Superior temporal gyrus (tissue), 1 donor: ENCODE measurements around the gene NHLRC3.
A peak's percentile ranks its signal among the peaks of the same experiment; 100 is the strongest.
"Not testable (repeated sequence)": the region's sequence is repeated elsewhere in the genome, so short reads cannot be mapped to it uniquely, and the experiment has no call there.

Experiments
- DNase-seq: peaks from one replicate; pipeline ENCODE4 v3.0.0-alpha.2; 2016; ENCODE audit errors: extremely low spot score

The NHLRC3 gene, protein sequence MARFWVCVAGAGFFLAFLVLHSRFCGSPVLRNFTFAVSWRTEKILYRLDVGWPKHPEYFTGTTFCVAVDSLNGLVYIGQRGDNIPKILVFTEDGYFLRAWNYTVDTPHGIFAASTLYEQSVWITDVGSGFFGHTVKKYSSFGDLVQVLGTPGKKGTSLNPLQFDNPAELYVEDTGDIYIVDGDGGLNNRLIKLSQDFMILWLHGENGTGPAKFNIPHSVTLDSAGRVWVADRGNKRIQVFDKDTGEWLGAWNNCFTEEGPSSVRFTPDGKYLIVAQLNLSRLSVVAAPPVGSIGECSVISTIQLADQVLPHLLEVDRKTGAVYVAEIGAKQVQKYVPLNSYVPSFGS

GRCh38 chr13:39037880-39038568, at the start of gene NHLRC3, which contains the start of gene PROSER1:
TSS of gene NHLRC3 (plus strand) at chr13:39038456. CDS start at chr13:39038640, 184 bp downstream.
TSS of gene PROSER1 (minus strand) at chr13:39038089. CDS start at chr13:39037242, 847 bp downstream.
- DNase-seq, result peak; percentile 99

DNA sequence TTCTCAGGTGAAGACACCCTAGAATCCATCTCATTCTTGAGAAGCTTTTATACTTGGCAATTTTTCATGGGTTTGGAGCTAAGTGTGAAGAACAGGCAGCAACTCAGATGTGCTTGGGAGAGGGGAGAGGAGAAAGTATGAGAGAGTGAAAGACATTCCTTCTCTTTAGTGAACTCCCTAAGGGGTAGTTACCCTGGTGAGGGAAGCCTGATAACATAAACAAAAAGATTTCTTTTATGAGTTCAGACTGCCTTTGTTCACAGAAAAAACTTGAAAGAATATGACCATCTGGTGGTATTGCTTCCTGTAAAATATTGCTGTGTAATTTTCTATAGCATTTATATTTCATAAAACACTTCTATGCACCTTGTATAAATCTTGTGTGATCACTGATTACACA, 47.6 kb upstream of the NHLRC3 start, which contains the start of gene STOML3:
TSS of gene STOML3 (minus strand) at position 139 of the 400 bp plus-strand sequence. CDS start at position 29, 110 bp downstream.
- DNase-seq, result no peak

GRCh38 chr13:38993381-38993780, 44.9 kb upstream of the NHLRC3 start:
- no peak for DNase-seq

- no peak for DNase-seq
These were observed 39.5 kb upstream of the NHLRC3 start for GRCh38 chr13:38998739-38999138.

GRCh38 chr13:39006371-39007111, 31.7 kb upstream of the NHLRC3 start:
- DNase-seq, result not testable (repeated sequence)

DNA sequence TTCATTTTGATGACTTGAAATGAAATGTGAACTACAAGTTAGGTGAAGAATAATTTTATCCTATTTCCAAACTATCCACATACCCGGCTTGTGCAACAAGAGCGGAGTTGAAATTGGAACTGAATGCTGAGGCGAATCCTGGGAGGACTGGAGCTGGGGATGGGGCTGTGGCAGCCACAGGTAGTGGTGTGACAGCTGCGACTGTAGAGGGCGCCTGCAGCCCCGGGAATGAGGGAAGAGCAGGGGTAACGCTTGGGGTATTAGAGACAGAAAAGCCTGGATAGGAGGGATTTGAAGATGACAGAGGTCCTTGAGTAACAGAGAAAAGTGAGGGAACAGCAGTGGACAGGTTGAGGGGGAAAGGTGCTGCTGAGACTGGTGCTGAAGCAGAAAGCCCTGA, 25.6 kb upstream of the NHLRC3 start:
- no peak for DNase-seq

- DNase-seq, result no peak
These were observed 24.8 kb upstream of the NHLRC3 start for GRCh38 chr13:39013462-39013861.

DNA sequence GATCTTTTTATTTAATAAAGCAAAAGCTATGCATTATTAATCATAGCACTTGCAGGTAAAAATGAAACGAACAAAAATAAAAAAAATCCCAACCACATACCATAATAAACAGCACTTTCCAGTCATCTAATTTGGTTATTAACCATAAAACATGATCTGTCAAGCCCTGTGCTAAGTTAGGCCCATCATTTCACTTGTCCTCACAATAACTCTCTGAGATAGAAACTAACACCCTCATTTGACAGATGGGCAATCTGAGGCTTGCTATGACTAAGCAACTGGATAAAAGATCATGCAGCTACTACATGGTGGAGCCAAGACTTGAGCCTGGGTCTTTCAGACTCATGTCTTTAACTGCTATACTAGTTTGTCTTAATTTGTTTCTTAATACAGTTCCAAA, 22.2 kb upstream of the NHLRC3 start:
- DNase-seq, result no peak

GRCh38 chr13:39016787-39017186, 21.5 kb upstream of the NHLRC3 start:
- peak; percentile 77 for DNase-seq

DNA sequence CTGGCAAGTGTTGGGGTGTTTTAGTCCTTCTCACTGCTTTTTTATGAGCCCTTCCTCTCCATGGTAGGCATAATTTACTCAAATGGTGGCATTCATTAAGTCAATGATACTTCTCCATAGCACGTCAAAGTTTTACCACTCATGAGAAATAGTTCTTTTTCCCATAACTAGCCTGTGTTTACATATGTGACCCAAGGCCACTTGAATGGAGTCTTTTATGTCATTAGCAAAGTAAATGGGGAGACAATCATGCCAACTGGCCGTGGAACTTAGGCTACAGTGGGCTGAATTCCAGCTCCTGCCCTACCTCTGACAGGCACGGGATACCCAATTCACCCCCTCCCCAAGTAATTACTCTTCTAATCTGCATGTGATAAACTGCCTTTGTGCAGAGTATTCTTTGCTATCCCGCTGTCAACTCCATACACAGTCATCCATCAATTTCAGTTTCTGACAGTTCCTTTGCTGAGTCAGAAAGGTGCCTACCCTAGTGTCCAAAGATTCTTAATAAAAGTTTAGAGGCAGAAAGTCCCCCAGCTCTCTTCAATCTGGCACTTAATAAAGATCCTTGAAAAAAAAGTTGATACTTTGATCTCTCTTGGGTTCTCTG, 17.3 kb upstream of the NHLRC3 start:
- DNase-seq, result no peak

GRCh38 chr13:39023316-39023715, 14.9 kb upstream of the NHLRC3 start:
- no peak for DNase-seq

GRCh38 chr13:39023761-39024160, 14.5 kb upstream of the NHLRC3 start:
- DNase-seq, result no peak

DNA sequence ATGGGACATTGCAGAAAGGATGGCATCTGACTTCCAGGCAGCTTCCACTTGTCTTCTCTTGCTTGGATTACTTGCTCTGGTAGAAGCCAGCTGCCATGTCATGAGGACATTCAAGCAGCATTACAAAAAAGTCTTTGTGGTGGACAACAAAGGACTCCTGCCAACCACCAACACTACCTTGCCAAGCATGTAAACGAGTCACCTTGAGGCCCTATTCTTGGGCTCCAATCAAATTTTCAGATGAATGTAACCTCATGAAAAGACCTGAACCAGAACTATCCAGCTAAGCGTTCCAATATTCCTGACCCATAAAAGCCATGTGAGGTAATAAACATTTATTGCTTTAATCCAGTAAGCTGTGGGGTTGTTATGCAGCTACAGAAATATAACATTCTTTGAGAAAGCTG, 12.8 kb upstream of the NHLRC3 start:
- no peak for DNase-seq

DNA sequence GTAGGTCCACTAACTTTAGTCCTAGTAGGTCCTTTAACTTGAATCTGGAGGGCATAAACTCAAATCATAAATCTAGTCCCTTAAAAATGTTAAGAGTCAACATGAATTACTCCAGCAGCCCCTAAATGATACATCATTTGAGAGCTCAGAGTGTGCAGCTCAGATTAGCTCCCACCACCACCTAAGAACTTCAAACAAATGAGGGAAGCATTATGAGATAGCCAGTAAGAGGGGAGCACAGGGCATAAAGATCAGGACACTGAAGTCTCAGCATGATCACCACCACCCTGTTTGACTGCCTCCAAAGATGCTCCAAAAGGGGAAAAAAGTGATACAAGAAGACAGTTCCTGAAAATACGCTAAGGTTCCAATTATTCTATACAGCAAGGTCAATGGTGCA, 6.1 kb upstream of the NHLRC3 start:
- no peak for DNase-seq

GRCh38 chr13:39034085-39034484, 4.2 kb upstream of the NHLRC3 start:
- no peak for DNase-seq

DNA sequence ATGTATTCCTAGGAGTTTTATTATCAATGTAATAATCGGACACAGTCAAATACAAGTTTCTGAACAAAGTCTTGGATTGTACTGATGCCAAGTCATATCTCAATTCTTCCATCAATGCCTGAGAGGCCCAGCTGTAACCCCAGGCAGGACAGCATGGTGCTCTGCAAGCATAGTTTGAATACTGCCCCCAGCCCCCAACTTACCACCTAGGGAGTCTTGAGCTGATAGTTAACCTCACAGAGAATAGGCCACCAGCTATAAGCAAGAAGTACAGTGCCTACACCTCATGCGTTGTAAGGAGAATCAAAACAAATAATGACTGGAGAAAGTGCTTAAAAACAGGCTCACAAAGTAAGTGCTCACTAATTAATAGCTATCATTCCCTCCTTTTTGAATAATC, 3.1 kb upstream of the NHLRC3 start:
- DNase-seq, result no peak

GRCh38 chr13:39035799-39036198, 2.5 kb upstream of the NHLRC3 start:
- no peak for DNase-seq

GRCh38 chr13:39036212-39036611, 2.0 kb upstream of the NHLRC3 start:
- no peak for DNase-seq

DNA sequence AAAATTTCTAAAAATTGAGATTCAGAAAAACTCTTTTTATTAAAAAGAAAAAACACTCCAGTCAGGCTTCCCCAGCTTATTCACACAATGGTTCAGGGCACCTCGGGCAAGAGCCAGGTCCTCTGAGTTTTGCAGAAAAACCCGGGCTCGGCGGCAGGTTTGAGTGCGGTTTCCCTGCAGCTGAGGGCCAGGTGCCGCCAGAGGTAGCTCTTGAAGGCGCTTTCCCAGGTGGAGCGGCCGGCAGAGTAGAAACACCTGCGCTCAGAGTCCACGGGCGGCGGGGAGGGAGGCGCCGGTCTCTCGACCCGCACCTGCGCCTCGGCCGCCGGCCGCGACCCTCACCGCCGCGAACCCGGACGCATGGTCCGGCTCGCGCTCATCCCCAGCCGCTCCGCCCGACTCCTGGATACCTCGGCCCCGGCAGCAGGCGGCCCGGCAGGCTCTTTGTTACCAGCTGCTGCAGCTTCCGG, 811 bp upstream of the NHLRC3 start:
- DNase-seq, result no peak

DNA sequence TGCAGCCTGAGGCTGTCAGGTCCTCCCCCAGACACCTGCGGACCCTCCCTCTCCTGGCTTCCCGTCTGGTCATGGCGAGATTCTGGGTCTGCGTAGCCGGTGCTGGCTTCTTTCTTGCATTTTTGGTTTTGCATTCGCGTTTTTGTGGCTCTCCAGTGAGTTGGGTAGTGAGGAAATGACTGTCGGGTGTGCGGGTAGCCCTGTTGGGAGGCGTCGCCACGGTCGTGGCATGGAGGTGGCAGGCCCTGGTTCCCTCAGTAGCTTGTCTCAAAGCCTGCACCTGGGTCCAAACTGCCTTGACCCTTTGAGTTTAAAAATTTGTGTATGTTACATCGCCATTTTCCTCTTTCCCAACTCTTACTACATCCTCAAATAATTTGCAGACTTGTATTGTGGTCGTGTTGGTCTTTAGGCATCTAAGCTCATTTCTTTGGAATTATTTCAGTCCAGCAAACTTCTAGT, 344 bp downstream of the NHLRC3 start:
- DNase-seq, result no peak

- DNase-seq, result no peak
These were observed 785 bp downstream of the NHLRC3 start for GRCh38 chr13:39039041-39039440.

DNA sequence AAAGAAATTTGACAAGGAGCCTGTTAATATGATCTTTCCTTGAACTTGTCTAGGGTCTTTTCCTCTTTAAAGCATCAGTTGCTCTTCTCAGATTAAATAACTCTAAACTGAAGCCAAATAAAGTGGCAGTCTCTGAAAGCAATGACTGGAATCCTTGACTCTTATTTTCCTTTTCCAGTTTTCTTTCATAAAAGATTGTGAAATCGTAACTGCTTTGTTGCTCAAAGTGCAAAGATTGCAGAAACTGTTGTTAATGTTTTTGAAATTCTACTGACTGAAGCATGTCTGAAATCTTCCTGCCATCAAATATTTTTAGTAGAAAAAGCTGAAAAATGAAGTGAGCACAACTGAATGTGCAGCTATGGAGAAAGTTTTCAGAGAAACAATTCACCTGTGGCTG, 1.9 kb downstream of the NHLRC3 start:
- no peak for DNase-seq
